Stimulated activated CD8-positive, alpha-beta memory T cell treated with anti-CD3 and anti-CD28 coated beads, Interleukin-15, amount 100 ng/mL, for 48 hours (primary cell): Measurements from ENCODE around the gene GNL1.

Experiments used
- DNase-seq, 2 donors: peaks; one replicate each; pipeline ENCODE4 v3.0.0-alpha.2; 2020; ENCODE audit warnings: low read depth in 2 of 2

The GNL1 gene, protein sequence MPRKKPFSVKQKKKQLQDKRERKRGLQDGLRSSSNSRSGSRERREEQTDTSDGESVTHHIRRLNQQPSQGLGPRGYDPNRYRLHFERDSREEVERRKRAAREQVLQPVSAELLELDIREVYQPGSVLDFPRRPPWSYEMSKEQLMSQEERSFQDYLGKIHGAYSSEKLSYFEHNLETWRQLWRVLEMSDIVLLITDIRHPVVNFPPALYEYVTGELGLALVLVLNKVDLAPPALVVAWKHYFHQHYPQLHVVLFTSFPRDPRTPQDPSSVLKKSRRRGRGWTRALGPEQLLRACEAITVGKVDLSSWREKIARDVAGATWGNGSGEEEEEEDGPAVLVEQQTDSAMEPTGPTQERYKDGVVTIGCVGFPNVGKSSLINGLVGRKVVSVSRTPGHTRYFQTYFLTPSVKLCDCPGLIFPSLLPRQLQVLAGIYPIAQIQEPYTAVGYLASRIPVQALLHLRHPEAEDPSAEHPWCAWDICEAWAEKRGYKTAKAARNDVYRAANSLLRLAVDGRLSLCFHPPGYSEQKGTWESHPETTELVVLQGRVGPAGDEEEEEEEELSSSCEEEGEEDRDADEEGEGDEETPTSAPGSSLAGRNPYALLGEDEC

DNA sequence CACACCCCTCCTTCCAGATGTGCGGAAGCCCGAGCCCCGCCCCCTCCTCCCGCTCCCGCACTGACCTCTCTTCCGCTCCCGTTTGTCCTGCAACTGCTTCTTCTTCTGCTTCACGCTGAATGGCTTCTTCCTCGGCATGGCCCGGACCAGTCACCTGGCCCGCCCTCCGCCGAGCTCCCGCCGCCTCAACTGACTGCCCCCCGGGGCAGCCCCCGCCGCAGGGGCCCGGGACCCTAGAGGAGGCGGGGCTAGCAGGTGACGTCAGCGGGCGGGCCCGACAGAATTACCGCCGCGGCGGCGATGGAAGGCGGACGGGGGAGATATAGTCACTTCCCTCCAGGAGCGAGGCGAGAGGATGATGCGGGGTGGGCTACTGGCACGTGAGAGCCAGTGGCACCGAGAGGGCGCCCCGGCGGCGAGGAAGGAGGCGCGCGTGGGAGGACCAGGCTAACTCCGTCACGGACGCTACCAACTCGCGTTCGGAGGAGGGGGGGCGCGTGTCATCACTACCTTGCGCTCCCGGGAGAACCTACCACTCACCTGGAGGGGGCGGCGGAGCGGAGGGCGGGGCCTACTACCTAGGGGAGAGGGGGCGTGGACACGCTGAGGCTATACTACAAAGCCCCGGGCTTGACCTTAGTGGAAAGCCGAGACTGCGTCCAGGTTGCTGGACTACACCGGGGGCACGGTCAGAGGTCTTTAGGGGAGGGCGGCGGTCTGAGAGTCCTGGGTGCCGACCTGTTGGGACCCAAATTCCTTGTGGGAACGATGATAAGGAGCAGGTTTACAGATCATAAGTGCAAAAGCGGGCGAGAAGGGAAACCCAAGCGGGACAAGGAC lies at the start of gene GNL1:
Gene GNL1 (minus strand): TSS at position 424 of the 840 bp plus-strand sequence. CDS start 286 bp downstream, at position 138.
- peak; percentile 95 to 97 for DNase-seq

DNA sequence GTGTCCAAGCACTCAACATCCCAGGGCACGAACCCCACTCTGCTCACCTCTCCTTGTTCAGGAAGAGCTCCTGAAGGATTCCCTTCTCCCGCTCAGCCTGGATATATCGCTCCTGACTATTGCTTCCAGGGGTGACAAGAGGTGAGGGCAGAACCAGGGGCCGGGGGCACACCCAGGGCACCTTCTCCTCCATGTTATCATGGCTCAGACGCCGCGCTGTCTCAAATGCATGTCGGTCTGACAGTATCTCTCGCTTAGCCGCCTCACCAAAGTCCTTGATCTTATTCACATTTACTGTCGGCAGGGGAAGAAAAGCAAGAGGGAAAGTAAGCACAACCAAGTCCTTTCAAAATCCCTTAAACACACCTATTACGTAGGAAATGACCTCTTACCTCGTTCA lies 47.7 kb upstream of the GNL1 start:
- DNase-seq, result no peak

DNA sequence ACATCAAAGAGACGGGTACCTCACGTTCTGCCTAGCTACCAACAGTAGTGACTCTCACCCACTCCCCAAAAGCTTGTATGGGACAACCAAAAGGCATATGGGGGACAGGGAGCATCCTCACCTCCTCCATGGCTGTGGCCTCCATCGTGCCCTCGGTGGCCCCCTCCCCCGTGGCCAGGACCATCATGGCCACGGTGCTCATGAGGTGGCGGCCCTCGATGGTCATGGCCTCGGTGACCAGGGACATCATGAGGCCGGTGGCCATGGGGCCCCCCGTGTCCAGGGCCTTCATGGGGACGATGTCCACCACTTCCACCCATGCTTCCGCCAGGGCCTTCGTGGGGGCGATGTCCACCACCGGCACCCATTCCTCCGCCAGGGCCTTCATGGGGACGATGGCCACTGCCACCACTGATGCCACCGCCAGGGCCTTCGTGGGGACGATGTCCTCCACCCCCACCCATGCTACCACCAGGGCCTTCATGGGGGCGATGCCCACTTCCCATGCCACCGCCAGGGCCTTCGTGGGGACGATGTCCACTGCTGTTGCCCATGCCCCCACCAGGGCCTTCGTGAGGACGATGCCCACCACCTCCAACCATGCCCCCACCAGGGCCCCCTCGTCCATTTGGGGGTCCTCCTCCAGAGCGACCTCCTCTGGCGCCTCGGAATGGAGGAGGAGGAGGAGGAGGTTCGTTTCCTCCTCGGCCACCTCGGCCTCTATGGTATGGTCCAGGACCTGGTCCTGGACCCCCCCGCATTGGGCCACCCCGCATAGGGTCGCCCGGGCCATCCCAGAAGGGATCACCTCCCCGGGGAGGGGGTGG lies 45.7 kb upstream of the GNL1 start:
- no peak for DNase-seq

DNA sequence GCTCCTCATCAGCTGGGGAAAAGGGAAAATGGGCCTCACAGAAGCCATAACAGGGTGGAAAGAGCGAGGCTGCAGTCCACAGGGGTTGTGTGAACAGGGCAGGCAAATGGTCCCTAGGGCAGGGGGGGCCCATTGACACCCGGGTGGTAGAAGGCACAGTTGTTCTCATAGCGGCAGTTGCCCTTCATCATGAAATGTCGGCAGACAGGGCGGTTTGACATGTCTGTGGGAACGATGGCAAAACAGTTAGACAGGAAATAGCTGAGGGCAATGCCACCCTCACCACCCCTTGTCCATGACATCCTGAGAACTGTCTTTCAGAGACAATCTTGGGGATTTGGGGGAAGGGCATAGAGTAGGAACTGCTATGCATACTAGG lies 45.1 kb upstream of the GNL1 start:
- DNase-seq, result no peak

DNA sequence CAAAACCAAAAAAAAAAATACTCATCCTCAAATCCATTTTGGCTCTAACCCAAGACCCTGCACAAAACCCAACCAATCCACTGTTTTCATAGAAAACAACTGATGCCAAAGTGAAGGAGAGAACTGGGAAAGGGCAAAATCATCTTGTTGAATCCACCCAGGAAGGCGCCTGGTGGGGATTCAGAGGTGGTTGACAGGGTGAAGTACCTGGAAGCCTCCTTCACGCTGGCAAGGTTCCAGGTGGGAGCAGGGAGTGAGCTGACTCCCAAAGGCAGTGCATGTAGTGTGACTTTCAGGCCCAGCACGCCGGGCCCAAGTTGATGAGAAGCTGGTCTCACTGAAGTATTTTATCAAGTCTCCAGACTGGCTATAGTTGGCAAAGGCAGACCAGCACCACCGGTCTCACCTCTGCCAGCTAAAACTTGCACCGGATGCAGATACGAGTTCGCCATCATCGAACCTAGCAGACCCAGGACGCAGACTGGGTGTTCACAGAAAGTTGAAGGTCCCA lies 44.2 kb upstream of the GNL1 start:
- no peak for DNase-seq

DNA sequence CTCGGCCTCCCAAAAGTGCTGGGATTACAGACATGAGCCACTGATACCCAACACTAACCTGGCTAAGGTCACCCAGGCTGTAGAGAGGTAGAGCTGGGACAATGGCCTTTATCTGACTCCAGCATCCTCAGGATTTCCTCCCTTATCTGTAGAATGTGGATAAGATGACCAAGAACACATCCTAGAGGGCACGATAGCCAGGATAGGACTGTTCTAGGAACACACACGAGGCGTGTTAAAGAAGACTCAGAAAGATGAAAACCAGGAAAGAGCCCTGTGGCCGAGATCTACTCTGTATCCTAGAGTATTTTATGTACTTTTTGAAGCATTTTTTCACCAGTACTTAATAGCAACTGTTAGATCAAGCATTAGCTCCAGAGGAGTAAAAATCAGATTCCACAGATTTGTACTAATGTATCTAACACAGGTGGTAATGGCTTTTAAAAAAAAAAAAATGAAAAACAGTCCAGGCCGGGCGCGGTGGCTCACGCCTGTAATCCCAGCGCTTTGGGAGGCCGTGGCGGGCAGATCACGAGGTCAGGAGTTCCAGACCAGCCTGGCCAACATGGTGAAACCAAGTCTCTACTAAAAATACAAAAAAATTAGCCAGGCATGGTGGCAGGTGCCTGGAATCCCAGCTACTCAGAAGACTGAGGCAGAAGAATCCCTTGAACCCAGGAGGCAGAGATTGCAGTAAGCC lies 43.5 kb upstream of the GNL1 start:
- DNase-seq, result no peak

DNA sequence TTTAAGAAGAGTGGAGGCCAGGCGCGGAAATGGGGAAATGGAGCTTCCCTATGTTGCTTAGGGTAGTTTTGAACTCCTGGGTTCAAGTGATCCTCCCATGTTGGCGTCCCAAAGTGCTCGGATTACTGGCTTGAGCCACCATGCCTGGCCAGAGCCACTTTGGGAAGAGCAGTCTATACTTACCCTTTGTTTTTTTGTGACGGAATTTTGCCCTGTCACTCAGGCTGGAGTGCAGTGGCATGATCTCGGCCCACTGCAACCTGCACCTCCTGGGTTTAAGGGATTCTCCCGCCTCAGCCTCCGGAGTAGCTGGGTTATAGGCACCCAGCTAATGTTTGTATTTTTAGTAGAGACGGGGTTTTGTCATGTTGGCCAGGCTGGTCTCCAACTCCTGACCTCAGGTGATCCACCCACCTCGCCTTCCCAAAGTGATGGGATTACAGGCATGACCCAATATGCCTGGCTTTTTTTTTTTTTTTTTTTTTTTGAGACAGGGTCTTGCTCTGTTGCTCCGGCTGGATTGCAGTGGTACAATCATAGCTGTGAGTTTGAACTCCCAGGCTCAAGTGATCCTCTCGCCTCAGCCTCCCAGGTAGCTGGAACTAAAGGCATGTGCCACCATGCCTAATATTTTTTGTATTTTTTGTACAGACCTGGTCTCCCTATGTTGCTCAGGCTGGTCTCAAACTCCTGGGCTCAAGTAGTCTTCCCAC lies 42.8 kb upstream of the GNL1 start:
- DNase-seq, result no peak

DNA sequence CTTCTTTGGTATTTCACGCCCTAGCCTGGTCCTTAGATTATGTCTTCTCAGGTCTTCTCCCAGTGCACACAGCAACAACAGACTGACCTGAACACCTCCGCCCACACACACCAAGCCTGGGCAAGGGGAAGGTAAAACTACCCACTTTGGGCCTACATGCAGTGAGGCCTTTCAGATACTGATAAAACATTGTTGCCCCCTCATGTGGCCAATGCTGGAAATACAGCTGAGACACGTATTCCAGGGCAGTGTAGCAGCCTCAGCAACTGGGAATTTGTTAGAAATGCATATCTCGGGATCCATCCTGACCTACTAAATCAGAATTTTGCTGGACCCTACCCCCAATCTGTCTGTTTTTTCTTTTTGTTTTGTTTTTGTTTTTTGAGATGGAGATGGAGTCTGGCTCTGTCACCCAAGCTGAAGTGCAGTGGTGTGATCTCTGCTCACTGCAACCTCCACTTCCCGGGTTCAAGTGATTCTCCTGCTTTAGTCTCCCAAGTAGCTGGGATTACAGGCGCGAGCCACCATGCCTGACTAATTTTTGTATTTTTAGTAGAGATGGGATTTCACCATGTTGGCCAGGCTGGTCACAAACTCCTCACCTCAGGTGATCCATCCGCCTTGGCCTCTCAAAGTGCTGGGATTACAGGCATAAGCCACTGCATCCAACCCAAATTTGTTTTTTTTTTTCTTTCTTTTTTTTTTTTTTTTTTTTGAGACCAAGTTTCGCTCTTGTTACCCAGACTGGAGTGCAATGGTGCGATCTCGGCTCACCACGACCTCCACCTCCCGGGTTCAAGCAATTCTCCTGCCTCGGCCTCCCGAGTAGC lies 41.2 kb upstream of the GNL1 start:
- peak; percentile 45 to 56 for DNase-seq

DNA sequence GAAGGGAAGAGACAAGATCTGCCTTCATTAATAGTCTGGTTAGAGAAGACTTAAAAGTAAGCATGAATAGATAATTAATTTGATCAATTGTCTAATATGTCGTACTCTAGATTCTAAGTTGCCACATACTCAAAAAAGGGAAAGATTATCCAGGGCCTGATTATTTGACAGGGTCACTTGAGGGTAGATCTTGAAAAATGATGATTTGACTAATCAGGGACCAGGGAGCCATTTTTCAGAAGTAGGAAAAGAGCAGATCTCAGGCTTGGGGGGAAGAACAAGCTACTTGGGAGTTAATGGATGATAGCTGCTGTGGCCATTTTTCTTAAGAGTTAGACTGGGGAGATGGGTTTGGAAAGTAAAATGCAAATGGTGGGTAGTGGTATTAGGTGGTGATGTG lies 36.0 kb upstream of the GNL1 start:
- no peak for DNase-seq

DNA sequence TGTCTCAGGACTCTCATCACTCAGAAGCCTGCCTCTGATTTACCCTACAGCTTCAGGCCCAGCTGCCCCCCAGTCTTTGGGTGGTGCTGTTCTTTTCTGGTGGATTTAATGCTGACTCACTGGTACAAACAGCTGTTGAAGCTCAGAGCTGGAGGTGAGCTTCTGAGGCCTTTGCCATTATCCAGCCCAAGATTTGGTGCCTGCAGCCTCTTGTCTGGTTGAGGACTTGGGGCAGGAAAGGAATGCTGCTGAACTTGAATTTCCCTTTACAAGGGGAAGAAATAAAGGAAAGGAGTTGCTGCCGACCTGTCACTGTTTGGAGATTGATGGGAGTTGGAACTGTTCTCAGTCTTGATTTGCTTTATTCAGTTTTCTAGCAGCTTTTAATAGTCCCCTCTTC lies 34.7 kb upstream of the GNL1 start:
- DNase-seq, result no peak

DNA sequence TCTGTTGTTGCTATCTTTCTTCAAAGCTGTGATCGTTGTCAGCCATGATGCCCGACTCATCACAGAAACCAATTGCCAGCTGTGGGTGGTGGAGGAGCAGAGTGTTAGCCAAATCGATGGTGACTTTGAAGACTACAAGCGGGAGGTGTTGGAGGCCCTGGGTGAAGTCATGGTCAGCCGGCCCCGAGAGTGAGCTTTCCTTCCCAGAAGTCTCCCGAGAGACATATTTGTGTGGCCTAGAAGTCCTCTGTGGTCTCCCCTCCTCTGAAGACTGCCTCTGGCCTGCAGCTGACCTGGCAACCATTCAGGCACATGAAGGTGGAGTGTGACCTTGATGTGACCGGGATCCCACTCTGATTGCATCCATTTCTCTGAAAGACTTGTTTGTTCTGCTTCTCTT lies 34.2 kb upstream of the GNL1 start:
- DNase-seq, result no peak

DNA sequence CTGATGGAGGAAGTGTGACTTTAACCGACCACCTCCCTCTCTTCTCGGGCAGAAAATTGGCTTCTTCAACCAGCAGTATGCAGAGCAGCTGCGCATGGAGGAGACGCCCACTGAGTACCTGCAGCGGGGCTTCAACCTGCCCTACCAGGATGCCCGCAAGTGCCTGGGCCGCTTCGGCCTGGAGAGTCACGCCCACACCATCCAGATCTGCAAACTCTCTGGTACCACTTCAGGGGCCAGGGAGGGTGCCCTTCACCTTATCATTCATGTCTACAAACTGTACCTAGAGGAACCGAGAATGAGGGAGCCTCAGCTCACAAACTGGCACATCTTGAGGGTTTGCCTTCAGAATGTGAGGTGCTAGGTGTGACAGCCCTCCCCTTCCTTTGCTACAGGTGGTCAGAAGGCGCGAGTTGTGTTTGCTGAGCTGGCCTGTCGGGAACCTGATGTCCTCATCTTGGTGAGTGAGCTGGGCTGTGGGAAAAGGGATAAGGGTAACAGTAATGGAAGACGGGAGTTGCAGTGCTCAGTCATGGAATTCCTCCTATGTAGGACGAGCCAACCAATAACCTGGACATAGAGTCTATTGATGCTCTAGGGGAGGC lies 33.6 kb upstream of the GNL1 start:
- DNase-seq, result no peak

DNA sequence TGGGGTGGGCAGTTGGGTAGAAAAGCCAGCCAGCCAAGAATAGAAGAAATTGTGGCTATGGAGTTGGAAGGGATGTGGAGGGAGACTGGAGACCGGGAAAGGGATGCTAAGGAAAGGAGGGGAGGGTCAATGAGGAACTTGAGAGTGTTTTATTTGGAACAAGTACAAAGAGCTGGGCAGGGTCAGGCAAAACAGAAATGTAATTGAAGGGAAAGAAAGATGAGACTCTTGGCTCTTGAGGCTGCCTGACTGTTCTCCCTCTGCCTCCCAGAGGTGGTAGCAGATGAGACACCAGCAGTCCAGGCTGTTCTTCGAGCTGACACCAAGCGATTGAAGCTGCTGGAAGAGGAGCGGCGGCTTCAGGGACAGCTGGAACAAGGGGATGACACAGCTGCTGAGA lies 27.6 kb upstream of the GNL1 start:
- no peak for DNase-seq

DNA sequence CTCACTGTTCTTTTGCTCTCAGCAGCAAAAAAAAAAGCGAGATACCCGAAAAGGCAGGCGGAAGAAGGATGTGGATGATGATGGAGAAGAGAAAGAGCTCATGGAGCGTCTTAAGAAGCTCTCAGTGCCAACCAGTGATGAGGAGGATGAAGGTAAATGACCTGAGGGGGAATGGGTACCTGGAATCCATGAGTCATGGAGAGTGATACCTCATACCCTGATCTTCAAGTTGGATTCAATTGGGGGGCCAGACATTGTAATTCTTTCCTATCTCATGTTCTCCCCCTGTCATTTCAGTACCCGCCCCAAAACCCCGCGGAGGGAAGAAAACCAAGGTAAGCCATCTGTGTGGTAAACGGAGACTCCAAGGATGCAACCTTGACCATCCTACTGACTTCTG lies 21.8 kb upstream of the GNL1 start:
- no peak for DNase-seq

DNA sequence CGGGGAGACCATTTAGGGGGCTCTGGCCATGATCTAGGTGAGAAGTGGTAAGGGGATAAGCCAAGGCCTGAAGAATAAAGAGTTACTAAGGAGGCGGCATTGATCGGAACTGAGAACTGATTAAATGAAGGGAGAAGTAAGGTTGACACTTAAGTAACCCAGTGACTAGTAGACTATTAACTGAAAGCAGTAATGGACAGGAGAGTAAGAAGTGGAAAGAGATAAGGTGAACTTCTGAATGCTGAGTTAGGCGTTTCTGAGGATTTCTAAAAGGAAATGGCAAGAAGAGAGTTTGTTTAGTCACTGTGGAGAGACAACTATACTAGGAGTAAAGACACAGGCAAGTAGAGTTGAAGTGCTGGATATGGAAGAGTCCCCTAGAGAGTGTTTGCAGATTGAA lies 16.8 kb upstream of the GNL1 start:
- DNase-seq, result no peak

DNA sequence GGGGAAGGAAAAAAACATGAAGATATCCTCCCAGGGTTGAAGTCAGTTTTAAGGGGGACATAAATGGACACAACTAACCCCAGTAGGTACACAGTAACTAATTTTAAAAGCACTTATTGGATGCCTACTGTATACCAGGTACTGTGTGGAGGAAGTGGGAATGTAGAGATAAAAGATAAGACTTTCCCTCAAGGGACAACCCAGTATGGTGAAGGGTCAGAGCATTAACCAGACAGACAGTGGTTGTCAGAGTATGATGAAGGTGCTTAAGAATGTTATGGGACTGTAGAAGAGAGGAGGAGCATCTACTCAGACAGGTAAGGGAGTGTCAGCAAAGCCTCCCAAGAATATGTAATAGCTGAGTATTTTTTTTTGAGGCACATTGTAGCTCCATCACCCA lies 15.9 kb upstream of the GNL1 start:
- no peak for DNase-seq

DNA sequence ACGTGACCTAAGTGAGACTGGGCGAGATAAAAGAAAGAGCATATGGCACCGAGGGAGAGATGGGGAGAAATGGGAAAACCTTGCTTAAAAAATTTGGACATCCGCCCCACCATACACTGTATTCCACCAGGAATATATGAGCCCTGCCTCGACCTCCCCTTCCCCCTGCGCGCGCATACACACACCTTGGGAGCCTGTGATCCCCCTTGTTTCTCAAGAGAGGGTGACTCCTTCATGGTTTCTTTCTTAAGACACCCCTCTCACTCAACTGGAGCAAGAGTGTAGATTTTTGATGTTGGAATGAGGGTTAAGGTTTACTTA lies 15.4 kb upstream of the GNL1 start:
- DNase-seq, result no peak

DNA sequence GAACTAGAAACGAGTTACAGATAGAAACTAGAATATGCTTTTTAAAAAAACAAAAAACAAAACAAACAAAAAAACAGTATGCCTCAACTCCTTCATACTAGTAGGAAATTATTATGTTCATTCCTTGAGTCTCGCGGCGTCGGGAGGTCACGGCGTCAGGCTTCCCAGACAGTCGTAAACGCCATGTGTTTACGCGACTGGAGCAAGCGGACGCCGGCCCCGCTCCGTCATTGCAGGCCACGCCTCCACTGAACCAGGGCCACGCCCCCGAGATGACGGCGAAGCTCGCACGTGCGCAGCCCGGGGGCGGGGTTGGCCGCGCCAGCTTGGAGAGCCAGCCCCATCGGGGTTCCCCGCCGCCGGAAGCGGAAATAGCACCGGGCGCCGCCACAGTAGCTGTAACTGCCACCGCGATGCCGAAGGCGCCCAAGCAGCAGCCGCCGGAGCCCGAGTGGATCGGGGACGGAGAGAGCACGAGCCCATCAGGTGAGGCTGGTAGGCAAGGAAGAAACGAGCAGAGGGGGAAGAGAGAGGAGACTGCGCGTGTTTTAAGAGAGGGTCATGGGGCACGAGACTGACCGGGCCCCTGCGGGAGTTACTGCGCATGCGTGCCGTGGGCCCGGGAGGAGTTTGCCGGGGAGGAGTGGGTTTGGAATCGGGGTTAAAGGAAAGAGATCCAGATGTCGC lies 14.9 kb upstream of the GNL1 start, which contains the start of gene ABCF1:
Gene ABCF1 (plus strand): TSS at position 368 of the 687 bp plus-strand sequence. CDS start 46 bp downstream, at position 414.
- DNase-seq, result peak; percentile 99 to 100

DNA sequence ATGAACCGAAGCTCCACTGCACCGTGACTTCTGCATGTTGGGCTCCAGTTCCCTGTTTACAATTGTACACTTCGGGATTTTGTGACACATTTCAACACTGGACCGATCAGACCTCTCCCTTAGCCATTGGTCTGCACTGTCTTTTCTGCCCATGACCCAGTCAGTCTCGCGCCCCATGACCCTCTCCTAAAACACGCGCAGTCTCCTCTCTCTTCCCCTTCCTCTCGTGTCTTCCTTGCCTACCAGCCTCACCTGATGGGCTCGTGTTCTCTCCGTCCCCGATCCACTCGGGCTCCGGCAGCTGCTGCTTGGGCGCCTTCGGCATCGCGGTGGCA lies 14.4 kb upstream of the GNL1 start:
- DNase-seq, result no peak
